GM12891 (cell line): ENCODE results near the gene FKBP9.

Experiments used
- PAX5 ChIP-seq: IDR thresholded peaks from 2 replicates; pipeline ENCODE4 v1.6.1; 2011; ENCODE audit warnings: low read length, moderate library complexity, mild to moderate bottlenecking; ENCODE audit not compliant: insufficient read depth, severe bottlenecking
- POLR2AphosphoS5 ChIP-seq: IDR thresholded peaks from 2 replicates; pipeline ENCODE4 v1.6.1; 2011; ENCODE audit warnings: low read depth, low read length, control low read depth
- POU2F2 ChIP-seq: IDR thresholded peaks from 2 replicates; pipeline ENCODE4 v1.6.1; 2011; ENCODE audit warnings: low read depth, mild to moderate bottlenecking, control low read depth, low read length, moderate library complexity

GRCh38 chr7:33043501-33044400 is 86.5 kb downstream of the FKBP9 start:
- TF ChIP-seq PAX5 (no peak), POU2F2 (no peak), POLR2AphosphoS5 (no peak)
